ENCODE measurements around the gene MIAT.
"Not testable (repeated sequence)": the region's sequence is repeated elsewhere in the genome, so short reads cannot be mapped to it uniquely, and the experiment has no call there.

The MIAT gene

GRCh38 chr22:26690654-26691376, 33.4 kb downstream of the MIAT start:
- no peak for DNase-seq (ENCODE audit: low read depth, low spot score)
- H3K27ac ChIP-seq: no peak overlapping the region

DNA sequence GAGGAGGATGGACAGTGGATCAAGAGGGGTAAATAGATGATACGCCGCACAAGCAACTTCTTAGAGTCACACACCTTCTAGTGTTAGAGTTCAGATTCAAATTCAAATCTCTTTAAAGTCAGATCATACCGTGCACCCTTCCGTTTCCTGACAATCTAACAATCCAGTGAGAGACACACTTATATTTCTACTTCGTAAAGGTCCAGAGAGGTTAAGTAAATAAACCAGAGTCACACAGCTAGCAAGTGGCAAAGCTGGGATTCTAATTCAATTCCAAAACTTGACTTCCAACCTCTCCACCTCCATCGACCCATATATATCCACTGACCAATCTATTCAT, 34.0 kb downstream of the MIAT start:
- no peak for DNase-seq (ENCODE audit: low read depth, low spot score)
- H3K27ac ChIP-seq: no peak overlapping the region

- H3K27ac ChIP-seq: no peak overlapping the region
- no peak for DNase-seq (ENCODE audit: low read depth, low spot score)
These were observed 34.8 kb downstream of the MIAT start for GRCh38 chr22:26692215-26692614.

- no peak for DNase-seq (ENCODE audit: low read depth, low spot score)
- no peak overlapping the region for H3K27ac ChIP-seq
These were observed 39.8 kb downstream of the MIAT start for GRCh38 chr22:26697151-26697550.

- H3K27ac ChIP-seq: no peak overlapping the region
- DNase-seq (ENCODE audit: low read depth, low spot score): no peak
These were observed 43.1 kb downstream of the MIAT start for GRCh38 chr22:26700462-26700861.

DNA sequence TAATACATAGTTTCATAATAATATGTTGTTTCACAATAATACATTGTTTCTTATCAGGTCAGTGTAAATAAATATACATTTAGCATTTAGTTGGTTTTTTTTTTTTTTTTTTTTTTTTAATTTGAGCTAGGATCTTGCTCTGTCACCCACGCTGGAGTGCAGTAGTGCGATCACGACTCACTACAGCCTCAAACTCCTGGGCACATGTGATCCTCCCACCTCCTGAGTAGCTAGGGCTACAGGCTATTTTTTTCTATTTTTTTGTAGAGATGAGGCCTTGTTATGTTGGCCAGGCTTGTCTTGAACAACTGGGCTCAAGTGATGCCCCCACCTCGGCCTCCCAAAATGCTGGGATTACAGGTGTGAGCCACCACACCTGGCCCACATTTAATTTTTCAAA, 43.5 kb downstream of the MIAT start:
- H3K27ac ChIP-seq: no peak overlapping the region

GRCh38 chr22:26701323-26701722, 43.9 kb downstream of the MIAT start:
- no peak for DNase-seq (ENCODE audit: low read depth, low spot score)
- H3K27ac ChIP-seq: no peak overlapping the region

More for the DNA sequence above, 43.5 kb downstream of the MIAT start:
- no peak for DNase-seq (ENCODE audit: low read depth, low spot score)

GRCh38 chr22:26702906-26703830, 45.8 kb downstream of the MIAT start:
- no peak for DNase-seq (ENCODE audit: low read depth, low spot score)
- no peak overlapping the region for H3K27ac ChIP-seq

DNA sequence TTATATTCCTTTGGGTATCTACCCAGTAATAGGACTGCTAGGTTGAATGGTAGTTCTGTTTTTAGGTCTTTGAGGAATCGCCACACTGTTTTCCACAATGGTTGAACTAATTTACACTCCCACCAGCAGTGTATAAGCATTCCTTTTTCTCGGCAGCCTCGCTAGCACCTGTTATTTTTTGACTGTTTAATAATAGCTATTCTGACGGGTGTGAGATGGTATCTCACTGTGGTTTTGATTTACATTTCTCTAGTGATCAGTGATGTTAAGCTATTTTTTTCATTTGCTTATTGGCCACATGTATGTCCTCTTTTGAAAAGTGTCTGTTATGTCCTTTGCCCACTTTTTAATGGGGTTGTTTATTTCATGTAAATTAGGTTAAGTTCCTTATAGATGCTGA, 48.0 kb downstream of the MIAT start:
- not testable (repeated sequence) for DNase-seq (ENCODE audit: low read depth, low spot score)

GRCh38 chr22:26707090-26707489, 49.7 kb downstream of the MIAT start:
- H3K27ac ChIP-seq: no peak overlapping the region
- no peak for DNase-seq (ENCODE audit: low read depth, low spot score)

More for the DNA sequence above, 48.0 kb downstream of the MIAT start:
- H3K27ac ChIP-seq: not testable (repeated sequence)

DNA sequence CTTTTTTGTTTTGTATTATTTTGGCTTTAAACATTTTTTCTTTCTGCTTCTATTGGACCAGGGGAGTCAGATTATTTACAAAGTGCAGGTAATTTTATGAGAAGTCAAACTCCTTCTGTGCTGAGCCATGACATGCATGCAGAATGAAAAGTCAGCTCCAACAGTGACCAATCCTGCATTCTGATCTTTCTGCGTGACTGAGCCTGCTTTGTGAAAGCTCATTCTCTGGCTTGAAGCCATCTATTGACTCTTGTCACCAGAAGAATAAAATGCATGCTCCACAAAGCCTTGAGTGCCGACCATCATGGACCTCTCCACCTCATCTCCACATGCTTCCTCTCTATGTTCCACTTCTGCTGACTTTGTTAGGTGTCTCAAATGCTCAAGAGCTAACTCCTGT, 50.2 kb downstream of the MIAT start:
- H3K27ac ChIP-seq: no peak overlapping the region
- peak; percentile 34 for DNase-seq (ENCODE audit: low read depth, low spot score)

DNA sequence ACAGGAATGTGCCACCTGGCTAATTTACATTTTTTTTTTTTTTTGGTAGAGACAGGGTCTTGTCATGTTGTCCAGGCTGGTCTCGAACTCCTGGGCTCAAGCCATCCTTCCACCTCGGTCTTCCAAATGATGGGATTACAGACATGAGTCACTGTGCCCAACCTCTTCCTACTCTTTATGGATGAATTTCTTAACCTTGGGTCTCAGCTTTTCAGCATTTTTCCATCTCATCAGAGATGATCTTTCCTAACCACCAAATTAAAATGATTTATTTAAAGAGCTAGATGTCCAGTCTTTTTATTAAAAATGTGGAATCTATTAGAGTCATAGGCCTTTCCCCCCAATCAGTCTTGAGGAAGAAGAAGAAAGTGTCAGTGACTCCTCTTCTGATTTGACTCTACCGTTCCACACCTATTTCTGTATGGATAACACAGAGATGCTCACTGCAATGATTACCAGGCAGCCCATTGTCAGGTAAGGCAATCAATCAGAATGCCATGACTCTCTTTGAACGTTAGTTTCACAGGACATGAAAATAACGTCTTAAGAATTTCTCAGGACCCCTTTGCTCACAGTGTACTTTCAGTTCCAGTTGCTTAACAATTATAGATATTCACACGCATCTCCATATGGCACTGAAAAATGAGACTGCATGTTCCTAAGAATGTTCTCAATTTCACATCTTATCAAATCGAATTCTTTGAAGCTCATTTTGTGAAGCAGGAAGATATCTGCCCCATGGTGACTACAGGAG, 51.0 kb downstream of the MIAT start:
- no peak overlapping the region for H3K27ac ChIP-seq
- DNase-seq (ENCODE audit: low read depth, low spot score): no peak

GRCh38 chr22:26709617-26710390, 52.4 kb downstream of the MIAT start:
- no peak overlapping the region for H3K27ac ChIP-seq
- no peak for DNase-seq (ENCODE audit: low read depth, low spot score)

DNA sequence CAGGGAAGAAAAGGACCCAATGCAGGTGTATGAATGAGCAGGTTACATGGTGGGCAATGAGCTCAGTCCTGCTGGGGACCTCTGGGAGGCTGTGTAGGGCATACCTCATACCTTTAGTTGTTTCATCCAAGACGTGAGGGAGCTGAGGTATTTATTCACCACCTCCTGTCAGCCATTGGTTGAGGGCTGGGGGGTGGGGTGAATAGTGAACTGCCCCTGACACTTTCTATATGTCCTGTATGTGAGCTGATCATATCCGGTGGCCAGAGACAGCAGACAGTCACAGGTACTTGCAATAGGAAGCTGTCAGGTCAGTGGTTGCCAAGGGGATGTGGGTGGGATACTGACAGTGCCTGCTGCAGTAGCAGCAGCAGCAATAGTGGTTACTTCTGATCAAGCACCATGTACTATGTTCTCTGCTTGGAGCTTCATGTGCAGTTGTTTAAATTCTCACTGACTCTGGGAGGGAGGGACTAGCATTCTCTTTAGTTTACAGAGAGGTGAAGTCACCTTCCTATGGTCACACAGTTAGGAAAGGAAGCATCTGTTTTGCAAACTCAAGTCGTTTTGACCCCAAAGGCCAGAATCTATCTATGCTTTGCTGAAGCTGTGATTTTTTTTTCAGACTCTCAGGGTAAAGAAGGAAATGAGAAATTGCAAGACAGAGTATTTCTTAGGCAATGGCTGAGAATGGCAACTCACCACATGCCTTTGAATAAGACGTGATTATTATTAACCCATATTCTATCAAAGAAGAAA, 54.0 kb downstream of the MIAT start:
- no peak for DNase-seq (ENCODE audit: low read depth, low spot score)
- no peak overlapping the region for H3K27ac ChIP-seq

DNA sequence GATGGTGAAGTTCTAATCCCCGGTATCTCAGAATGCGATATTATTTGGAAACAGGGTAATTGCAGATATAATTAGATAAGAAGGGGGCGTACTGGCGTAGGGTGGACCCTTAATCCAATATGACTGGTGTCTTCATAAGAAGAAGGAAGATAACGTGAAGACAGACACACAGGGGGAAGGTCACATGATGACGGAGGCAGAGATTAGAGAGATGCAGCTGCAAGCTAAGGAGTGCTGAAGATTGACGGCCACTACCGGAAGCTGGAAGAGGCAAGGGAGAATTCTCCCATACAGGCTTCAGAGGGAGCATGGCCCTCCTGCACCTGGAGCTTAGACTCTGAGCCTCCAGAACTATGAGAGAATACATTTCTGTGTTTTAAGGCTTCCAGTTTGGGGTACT, 54.8 kb downstream of the MIAT start:
- no peak for DNase-seq (ENCODE audit: low read depth, low spot score)
- no peak overlapping the region for H3K27ac ChIP-seq

DNA sequence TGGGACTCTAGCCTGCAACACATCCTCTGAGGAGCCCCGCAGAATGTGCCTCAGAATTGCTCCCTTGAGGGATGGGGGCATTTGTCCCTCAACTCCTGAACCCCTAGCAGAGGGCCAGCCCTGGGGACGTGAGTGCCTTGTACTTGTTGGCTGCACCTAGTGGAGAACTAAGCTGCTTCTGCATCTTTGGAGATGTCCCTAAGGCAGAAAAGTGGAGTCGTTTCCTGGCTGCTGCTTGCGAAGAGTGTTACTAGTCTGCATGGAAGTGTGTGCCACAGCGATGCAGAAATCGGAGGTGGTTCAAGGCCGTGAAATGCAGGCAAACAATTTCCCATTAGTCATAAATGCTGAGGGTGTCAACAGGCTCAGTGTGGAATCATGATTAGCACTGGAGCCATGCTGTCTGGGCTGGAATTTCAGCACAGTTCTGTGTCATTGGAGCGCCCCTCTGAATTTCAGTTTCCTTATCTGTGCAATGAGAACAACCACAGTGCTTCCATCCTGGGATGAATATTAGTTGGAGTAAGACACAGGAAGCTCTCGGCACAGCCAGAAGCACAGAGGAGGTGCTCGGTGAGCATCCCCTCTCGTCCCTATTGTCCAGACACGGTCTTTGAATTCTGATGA, 56.5 kb downstream of the MIAT start:
- no peak overlapping the region for H3K27ac ChIP-seq
- DNase-seq (ENCODE audit: low read depth, low spot score): no peak

DNA sequence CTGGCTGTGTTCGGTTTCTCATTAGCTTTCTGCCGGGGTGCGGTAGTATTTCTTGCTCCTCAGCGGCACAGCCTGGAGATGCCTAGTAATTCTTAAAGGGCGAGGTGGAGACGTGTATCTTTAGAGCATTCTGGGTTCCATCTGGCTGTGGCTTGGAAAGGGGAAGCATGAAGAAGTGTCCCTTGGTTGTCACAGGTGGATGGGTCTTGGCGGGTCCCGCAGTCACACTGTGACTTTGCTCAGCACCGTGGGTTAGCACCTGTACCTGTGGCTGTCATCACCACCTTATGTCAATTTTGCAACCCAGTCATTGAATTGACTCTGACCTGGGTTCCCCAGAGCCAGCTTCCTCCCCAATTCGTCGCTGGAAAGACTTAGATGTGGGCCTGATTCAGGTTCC, 57.6 kb downstream of the MIAT start:
- H3K27ac ChIP-seq: no peak overlapping the region
- DNase-seq (ENCODE audit: low read depth, low spot score): no peak

GRCh38 chr22:26715392-26715936, 58.1 kb downstream of the MIAT start:
- H3K27ac ChIP-seq: no peak overlapping the region
- no peak for DNase-seq (ENCODE audit: low read depth, low spot score)

- no peak for DNase-seq (ENCODE audit: low read depth, low spot score)
- H3K27ac ChIP-seq: no peak overlapping the region
These were observed 61.1 kb downstream of the MIAT start for GRCh38 chr22:26718488-26718887.

Data from epithelial cell of prostate (primary cell).